ENCODE data around the gene CBLIF.

Gene CBLIF

DNA sequence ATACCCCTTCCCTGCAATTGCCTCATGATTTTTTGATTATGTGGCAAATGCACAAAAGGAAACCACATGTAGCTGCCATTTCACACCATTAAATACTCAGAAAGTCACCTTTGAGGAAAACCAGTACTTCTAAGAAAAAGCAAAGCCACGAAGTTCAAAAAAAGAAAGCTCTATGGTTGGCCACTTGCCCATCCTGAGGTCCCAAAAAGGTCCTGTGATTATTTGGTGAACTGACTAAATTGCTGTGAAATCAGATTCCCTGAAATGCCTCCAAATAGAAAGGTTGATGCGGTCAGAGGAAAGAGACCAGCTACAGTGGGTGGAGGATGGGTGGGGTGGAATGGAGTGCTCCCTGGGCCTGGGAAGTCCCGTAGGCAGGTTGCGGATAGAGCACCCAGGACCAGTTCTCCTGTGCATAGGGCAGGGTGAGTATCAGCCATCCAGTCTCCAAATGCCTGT is 61.6 kb downstream of the CBLIF start:
- no peak for TF ChIP-seq CTCF (IDR thresholded peaks at IDR 0.05; ENCODE audit: low read depth, low read length)
- no peak for DNase-seq
- Histone ChIP-seq H3K4me3 (ENCODE audit: low read depth, low read length) (no peak overlapping the region), H3K9me3 (ENCODE audit: severe bottlenecking) (no peaks in the 10 kb centered on the region), H3K36me3 (peaks cover 83% of the 10 kb centered on the region), H3K27ac (no peak overlapping the region), H3K27me3 (ENCODE audit: insufficient read depth, low read depth, severe bottlenecking) (no peaks in the 10 kb centered on the region)

DNA sequence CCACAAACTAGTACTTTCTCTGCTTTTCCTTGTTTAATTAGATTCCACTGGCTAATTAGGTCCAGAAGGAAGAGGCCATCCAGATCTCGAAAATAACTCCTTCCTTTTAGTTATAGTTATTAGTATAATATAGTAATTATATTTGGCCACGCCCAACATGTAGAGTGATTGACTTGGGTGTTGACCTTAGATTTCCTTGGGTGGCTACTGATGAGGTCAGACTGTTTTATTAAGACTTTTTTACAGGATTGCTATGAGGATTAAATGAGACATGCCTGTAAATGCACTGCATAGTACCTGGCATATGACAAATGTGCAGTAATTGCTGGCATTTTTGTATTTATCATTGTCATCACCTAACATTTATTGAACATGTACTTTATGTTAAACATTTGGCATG is 63.2 kb downstream of the CBLIF start:
- H3K4me3 ChIP-seq (ENCODE audit: low read depth, low read length), result no peak overlapping the region
- no peak overlapping the region for H3K27ac ChIP-seq
- H3K36me3 ChIP-seq, result peaks cover 82% of the 10 kb centered on the region
- DNase-seq, result no peak
- TF ChIP-seq CTCF (IDR thresholded peaks at IDR 0.05; ENCODE audit: low read depth, low read length), result no peak
- no peaks in the 10 kb centered on the region for H3K9me3 ChIP-seq (ENCODE audit: severe bottlenecking)
- H3K27me3 ChIP-seq (ENCODE audit: insufficient read depth, low read depth, severe bottlenecking), result no peaks in the 10 kb centered on the region

DNA sequence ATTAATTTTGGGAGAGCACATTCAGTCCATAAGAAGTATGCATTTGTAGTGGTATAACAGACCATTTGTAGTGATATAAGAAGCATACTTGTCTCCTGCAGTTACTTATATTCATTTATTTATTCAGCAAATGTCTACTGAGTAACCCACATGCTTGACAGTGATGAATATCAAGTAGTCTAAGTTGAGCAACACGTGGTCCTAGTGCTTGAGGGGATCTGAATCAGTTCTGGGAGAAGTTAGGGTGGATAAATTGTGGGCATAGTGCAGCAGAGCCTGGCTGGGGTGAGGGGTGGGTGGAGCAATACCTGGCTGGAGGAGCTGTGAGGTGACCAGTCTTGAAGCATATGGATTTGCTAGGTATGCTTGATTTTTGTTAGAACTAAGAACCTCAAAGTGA is 65.8 kb downstream of the CBLIF start:
- no peak for TF ChIP-seq CTCF (IDR thresholded peaks at IDR 0.05; ENCODE audit: low read depth, low read length)

More for the DNA sequence above, 65.8 kb downstream of the CBLIF start:
- DNase-seq, result no peak
- no peak overlapping the region for H3K4me3 ChIP-seq (ENCODE audit: low read depth, low read length)
- H3K36me3 ChIP-seq, result peaks cover 91% of the 10 kb centered on the region
- no peak overlapping the region for H3K27ac ChIP-seq
- no peaks in the 10 kb centered on the region for H3K27me3 ChIP-seq (ENCODE audit: insufficient read depth, low read depth, severe bottlenecking)
- no peaks in the 10 kb centered on the region for H3K9me3 ChIP-seq (ENCODE audit: severe bottlenecking)

Measured in WERI-Rb-1 (cell line).